ENCODE measurements around the gene RSKR.
"Not testable (repeated sequence)": the region's sequence is repeated elsewhere in the genome, so short reads cannot be mapped to it uniquely, and the experiment has no call there.

RSKR gene

GRCh38 chr17:28576758-28577465 lies 37.1 kb downstream of the RSKR start, which contains the start of gene ALDOC:
Gene ALDOC (minus strand): TSS chr17:28576895. CDS start chr17:28575532, 1,363 bp downstream.
- DNase-seq: peak; percentile 92

DNA sequence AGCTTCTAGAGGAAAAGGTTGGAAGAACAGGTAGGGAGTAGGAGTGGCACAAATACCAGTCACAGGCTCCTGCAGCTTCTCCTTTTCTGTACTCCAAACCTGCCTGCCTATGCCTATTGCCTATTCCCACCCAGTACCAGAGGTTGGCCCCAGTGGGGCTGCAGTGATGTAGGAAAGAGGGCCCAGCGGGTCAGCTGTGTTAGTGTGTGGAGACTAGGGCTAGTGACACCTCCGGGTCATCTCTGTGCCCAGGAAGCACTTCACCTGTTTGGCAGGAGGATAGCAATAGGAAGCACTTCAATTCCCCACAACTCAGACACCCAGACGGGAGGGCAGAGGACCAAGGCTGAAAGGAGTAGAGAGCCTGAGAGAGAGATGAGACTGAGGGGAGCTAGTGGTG lies 38.0 kb downstream of the RSKR start:
- not testable (repeated sequence) for DNase-seq

- DNase-seq: no peak
Observed at GRCh38 chr17:28575126-28575795, 38.7 kb downstream of the RSKR start.

DNA sequence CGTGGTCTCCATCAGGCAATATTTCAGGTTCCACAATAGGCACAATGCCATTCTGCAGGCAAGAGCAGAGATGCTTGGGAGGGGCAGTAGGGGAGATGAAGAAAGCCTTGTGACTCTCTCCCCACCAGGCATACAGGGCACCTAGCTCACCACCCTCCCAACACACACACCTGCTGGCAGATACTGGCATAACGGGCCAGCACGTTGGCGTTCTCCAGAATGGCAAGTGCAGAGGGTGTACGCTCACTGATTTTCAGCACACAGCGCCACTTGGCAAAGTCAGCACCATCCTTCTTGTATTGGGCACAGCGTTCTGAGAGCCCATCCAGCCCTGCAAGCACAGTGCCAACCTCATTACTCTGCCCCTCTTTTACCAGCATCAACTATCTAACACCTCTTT lies 39.5 kb downstream of the RSKR start:
- DNase-seq: no peak

- no peak for DNase-seq
Observed at GRCh38 chr17:28573966-28574480, 40.0 kb downstream of the RSKR start.

DNA sequence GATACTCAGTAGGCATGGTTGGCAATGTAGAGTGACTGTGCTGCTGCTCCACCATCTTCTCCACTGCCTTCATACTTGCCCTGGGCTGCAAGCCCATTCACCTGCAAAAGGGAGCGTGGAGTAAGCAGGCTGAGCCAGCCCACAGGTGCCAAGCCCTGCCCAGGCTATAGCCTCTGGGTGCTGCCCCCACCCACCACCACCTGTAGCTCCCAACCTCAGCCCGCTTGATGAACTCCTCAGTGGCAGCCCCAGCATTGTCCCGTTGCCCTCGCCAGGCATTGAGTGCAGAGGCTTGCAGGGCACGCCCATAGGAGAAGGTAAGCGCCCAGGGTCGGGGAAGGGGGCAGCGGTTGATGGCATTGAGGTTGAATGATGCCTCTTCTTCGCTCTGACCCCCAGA lies 40.5 kb downstream of the RSKR start:
- DNase-seq: no peak

- DNase-seq: no peak
Observed at GRCh38 chr17:28573040-28573380, 41.0 kb downstream of the RSKR start.

DNA sequence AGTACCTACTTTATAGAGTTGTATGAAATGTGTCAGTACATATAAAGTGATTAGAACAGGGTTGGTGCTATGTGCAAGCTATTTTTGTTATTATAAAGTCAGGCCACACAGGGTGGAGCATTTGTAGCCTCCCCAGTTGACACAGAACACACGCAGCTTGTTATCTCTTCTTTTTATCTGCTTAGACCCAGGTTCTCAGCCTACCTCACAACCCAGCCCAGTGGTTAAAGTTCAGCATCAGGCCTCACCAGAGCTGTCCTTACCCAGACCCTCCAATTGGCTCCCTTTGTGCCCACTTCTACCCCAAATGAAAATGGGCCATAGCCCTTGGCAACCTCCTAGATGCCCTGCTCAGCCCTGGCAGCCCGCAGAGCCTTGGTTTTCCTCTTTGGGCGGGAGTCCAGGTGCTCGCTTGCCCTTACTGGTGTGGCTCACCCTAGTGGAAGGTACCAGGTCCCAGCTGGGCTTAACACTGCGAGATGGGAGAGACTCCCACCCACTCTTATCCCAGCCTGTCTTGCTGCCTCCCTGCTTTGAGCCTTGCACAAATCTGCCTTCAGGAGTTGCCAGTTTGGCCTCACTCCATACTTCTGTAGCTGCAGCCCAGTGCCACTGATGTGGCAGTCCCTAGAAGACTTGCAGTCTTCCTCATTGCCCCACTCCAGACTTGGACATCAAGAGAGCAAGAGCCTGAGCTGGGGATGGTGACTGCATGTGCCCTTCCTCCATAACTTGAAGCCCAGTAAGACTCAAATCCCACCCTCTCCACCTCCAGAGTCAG lies 41.5 kb downstream of the RSKR start:
- DNase-seq: no peak

- DNase-seq: peak; percentile 92
Observed at GRCh38 chr17:28571361-28572122, 42.4 kb downstream of the RSKR start, which contains the start of gene PIGS. Gene PIGS (minus strand): TSS chr17:28571524. CDS start chr17:28571496, 28 bp downstream.

DNA sequence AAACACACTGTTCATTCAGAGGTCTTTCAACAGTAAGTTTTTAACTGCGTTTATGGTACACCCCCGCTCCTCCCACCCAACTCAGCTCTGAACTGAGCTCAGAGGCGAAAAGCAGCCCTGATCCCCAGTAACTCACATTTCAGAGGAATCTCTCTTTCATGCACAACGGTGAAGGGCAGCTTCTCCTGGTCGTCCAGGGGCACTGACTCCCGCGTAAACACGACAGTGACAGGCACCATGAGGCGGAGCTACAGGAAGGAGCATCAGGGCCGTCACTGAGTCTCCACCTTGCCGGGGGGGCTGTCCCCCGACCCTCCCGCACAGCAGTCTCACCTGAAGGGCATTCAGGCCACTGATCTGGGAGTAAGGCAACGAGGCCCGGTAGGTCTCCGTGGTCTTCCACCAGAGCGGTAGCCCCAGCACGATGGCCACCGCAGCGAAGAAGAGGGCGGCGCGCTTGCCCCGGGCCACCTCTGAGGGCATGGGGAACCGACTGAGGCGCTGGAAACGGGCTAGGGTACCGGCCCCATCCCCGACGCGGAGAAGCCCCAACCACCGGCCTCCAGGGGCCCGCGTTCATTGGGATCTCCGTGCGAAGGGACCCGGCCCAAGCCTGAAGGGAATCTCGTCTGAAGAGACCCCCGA lies 43.1 kb downstream of the RSKR start:
- DNase-seq: peak; percentile 30

DNA sequence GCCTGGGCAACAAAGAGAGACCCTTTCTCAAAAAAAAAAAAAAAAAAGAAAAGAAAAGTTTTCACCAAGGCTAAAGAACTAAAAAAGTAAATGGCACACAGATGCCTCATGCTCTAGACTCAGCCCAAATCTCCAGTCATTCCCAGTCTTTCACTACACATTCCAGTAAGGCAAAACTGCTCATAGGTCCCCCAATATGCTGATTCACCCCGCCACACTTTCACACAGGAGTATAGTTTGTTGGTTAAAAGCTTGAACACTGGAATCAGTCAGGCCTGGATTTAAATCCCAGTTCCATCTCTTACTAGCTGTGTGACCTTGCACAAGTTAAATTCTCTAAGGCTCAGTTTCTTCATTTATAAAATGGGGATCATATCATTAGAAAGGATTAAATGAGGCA lies 44.5 kb downstream of the RSKR start:
- no peak for DNase-seq

DNA sequence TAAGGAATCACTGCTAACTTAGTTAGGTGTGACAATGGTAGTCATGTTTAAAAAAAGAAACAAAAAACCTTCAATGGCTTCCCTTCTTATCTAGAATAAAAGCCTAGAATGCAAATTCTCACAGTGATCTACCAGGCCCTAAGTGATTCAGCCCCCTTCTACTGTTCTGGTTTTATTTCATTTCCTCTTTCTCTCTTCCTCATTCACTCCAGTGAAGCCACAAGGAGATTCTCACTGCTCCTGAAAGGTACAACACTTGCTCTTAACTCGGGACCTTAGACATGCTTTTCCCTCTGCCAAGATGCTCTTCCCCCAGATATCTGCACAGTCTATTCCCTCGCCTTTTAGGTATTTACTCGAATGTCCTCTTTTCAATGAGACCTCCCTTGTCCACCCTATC lies 46.4 kb downstream of the RSKR start:
- no peak for DNase-seq

DNA sequence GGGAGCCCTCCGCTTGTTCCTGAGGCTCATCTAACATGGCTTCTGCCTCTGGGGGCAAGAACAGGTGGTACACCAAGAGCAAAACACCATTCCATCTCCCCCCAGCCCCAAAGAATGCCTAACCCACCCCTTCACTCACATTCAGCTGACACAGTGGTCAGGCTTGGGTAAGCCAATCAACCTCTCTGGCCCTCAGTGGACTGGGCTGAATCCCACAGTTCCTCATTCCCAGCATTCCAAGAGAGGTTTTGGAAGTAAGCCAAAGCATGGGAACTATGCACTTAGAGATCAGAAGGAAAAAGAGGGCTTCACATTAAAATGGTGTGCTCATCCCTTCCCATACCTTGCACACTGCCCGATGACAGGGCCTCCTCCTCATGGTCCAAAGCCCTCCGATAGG lies 50.5 kb downstream of the RSKR start:
- no peak for DNase-seq

Data from retina (tissue), 1 donor.